HG03039 (cell line): ENCODE measurements around the gene UNC119.

Experiments
- ATAC-seq: cut with Tn5 transposase; IDR thresholded peaks from one replicate; pipeline ENCODE4 v1.9.1; 2021; ENCODE audit warnings: mild to moderate bottlenecking, moderate library complexity; ENCODE audit not compliant: unreplicated experiment

Gene UNC119

GRCh38 chr17:28500712-28501379, 51.6 kb downstream of the UNC119 start:
- ATAC-seq: no peak

DNA sequence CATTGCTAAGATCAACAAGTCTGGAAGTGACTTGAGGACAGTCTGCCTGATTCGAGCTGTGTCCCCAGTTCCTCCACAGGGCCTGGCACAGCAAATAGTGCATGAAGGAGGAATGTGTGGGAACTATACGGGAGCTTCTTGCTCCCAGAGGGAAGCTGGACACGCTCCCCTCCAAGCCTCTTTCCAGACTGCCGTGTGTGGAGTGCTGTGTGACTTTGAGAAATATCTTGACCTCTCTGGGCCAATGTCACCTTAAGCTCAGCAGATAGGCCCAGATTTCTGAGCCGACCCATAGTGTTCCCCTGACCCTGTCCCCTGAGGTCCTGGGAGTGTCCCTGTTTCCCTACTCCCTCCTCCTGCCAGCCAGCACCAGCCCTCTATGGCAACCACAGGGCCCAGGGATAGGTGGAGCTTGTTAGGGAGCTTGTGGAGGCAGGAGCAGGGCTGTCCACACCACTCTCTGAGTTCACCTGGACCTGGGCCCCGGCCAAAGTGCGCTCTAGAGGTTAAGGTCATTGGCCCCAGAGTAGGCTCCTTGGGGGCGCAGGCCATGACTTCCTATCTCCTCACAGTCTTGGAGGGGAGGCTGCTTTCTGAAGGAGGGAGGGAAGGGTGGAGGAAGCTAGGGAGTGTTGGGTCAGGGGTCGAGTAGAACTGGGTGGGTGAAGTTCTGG, 52.6 kb downstream of the UNC119 start:
- ATAC-seq: no peak

GRCh38 chr17:28499364-28499664, 53.1 kb downstream of the UNC119 start:
- ATAC-seq: no peak

DNA sequence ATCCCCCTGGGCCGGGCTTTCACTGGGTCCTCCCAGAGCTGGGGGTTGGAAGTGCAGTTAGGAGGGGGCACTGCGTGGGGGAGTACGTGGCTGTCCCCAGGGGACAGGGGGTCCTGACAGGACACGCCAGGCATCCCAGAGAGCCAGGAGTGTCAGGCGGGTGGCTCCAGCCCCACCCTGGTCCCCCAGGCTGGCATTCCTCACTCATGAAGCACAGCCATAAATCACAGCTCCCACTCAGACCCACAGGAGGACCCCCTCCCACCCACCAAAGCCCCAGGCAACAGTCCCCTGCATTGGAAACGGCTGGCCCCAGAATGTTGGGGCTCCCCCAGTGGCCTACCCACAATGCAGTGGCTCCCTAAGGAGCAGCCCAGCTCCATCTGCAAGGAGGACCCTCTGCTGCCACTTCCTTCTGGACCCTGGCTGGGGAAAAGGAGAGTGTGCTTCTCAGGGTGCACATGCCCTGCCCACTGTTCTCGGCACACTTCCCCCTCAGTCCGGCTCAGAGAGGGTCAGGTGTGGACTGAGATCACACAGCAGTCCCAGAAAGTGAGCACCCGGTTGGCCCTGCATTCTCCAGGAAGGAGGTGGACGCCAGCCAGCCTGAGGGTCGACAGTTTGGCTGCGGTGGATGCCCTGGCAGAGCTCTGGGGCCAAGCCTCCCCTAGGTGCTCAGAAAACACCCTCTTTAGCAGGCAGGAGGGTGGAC, 53.6 kb downstream of the UNC119 start:
- no peak for ATAC-seq

DNA sequence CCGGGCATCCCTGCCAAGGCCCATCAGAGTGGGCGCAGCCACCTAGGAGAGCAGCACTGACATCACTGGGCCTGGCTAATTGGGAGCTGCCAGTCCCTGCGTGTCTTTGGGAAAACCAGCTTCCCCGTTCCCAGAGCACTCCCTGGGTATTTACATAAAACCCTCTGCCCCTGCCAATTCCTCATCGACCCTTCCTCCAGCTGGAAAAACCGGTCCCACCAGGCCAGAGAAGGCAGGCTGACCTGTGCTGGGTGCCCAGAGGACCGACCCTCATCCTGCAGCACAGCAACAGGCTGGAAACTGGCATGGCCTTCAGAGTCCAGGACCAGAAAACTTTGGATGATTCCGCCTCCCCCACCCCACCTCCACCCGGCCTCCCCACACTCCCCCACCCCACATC, 54.5 kb downstream of the UNC119 start:
- ATAC-seq: no peak
